GM12875 (cell line): ENCODE measurements around the gene CITED1.

ENCODE experiments used
- H3K4me3 ChIP-seq: one replicate; pipeline ENCODE4 v1.5.1; 2011; ENCODE audit warnings: low read depth, low read length, control low read depth
- CTCF ChIP-seq: IDR thresholded peaks from 2 replicates; pipeline ENCODE4 v1.5.1; 2011; ENCODE audit warnings: low read depth, mild to moderate bottlenecking, control low read depth, inconsistent platforms, low read length, moderate library complexity, borderline replicate concordance; ENCODE audit not compliant: insufficient read depth

Gene CITED1

GRCh38 chrX:72254816-72255215 is 50.9 kb downstream of the CITED1 start:
- no peak for TF ChIP-seq CTCF
- no peak overlapping the region for H3K4me3 ChIP-seq

GRCh38 chrX:72253686-72254085 is 52.0 kb downstream of the CITED1 start:
- no peak for TF ChIP-seq CTCF
- H3K4me3 ChIP-seq, result no peak overlapping the region
